Keratinocyte (primary cell): Measurements from ENCODE around the gene ISG20L2. TPM values are rescaled to one million over a fixed set of nuclear protein-coding genes. Genes with fewer than 3 reads are reported as not detected.

Experiments
- DNase-seq: peaks from one replicate; pipeline ENCODE4 v3.0.0-alpha.2; 2011; ENCODE audit warnings: low read depth, missing footprints, low spot score
- FAIRE-seq: peaks from 2 replicates; lab custom pipeline; 2011; peaks lifted over from hg19 to GRCh38; lab: Jason Lieb, UNC
- H2AFZ ChIP-seq: 2 replicates; pipeline ENCODE4 v1.6.0; 2012; ENCODE audit warnings: low read length, control low read depth, inconsistent platforms; ENCODE audit not compliant: control insufficient read depth
- H3K27ac ChIP-seq: 2 replicates; pipeline ENCODE4 v1.5.1; 2011; ENCODE audit warnings: low read length; ENCODE audit not compliant: control insufficient read depth, insufficient read depth
- H3K27me3 ChIP-seq: 3 replicates; pipeline ENCODE4 v1.6.0; 2011; ENCODE audit warnings: low read length; ENCODE audit not compliant: control insufficient read depth, insufficient read depth; ENCODE audit errors: extremely low read depth
- H3K36me3 ChIP-seq, 2 experiments: 2 replicates in 1 of 2; 3 replicates in 1 of 2; pipeline ENCODE4 v1.5.1; 2011; ENCODE audit warnings: low read length in 2 of 2, mild to moderate bottlenecking in 1 of 2; ENCODE audit not compliant: control insufficient read depth in 2 of 2, insufficient read depth in 2 of 2; ENCODE audit errors: extremely low read depth in 1 of 2
- H3K4me1 ChIP-seq: 3 replicates; pipeline ENCODE4 v1.5.1; 2011; ENCODE audit warnings: low read length; ENCODE audit not compliant: control insufficient read depth, insufficient read depth; ENCODE audit errors: extremely low read depth
- H3K4me2 ChIP-seq: 3 replicates; pipeline ENCODE4 v1.6.0; 2011; ENCODE audit warnings: low read depth, low read length; ENCODE audit not compliant: control insufficient read depth, insufficient read depth; ENCODE audit errors: extremely low read depth
- H3K4me3 ChIP-seq, 3 experiments: fragments of 200-600 bp in 1 of 3; sonication (generic) in 1 of 3; 2 replicates in 2 of 3; 3 replicates in 1 of 3; pipeline ENCODE4 v1.5.1; 2011 to 2016; ENCODE audit warnings: low read length in 3 of 3, mild to moderate bottlenecking in 3 of 3, control low read depth in 2 of 3, inconsistent platforms in 1 of 3, low read depth in 1 of 3, mixed read lengths in 1 of 3, mixed run types in 1 of 3, moderate library complexity in 1 of 3; ENCODE audit not compliant: control insufficient read depth in 2 of 3, insufficient read depth in 2 of 3; ENCODE audit errors: extremely low read depth in 1 of 3
- H3K79me2 ChIP-seq: 2 replicates; pipeline ENCODE4 v1.6.0; 2012; ENCODE audit warnings: low read length; ENCODE audit not compliant: control insufficient read depth, insufficient read depth
- H3K9ac ChIP-seq: 3 replicates; pipeline ENCODE4 v1.6.0; 2011; ENCODE audit warnings: low read length; ENCODE audit not compliant: control insufficient read depth, insufficient read depth; ENCODE audit errors: extremely low read depth
- H3K9me1 ChIP-seq: 3 replicates; pipeline ENCODE4 v1.6.0; 2011; ENCODE audit warnings: low read length; ENCODE audit not compliant: control insufficient read depth, insufficient read depth; ENCODE audit errors: extremely low read depth
- H3K9me3 ChIP-seq: 2 replicates; pipeline ENCODE4 v1.5.1; 2012; ENCODE audit warnings: low read depth, low read length; ENCODE audit not compliant: control insufficient read depth
- H4K20me1 ChIP-seq: 3 replicates; pipeline ENCODE4 v1.6.0; 2011; ENCODE audit warnings: low read length; ENCODE audit not compliant: control insufficient read depth, insufficient read depth; ENCODE audit errors: extremely low read depth
- EZH2 ChIP-seq: IDR thresholded peaks from one replicate; pipeline ENCODE4 v1.6.1; 2012; ENCODE audit warnings: inconsistent platforms, mild to moderate bottlenecking, low read length, moderate library complexity
- dilution Hi-C: fragments of 300-500 bp; cut with MboI; formaldehyde crosslinking; loops from one replicate; pipeline ENCODE4 v1.7.0; 2020; ENCODE audit warnings: low sequenced_read_pairs; ENCODE audit not compliant: extremely low pct_ligation_motif_present
- polyA plus RNA-seq, 5 experiments: library from polyadenylated mRNA; depleted of rRNA in 3 of 5; stranded (reverse) in 3 of 5; stranded (forward) in 1 of 5; unstranded in 1 of 5; fragments of >200 nt; gene quantifications; 1 replicate in 1 of 5; 2 replicates in 3 of 5; 3 replicates in 1 of 5; pipeline versions ENCODE4 v1.2.1 to v1.2.3, GENCODE V29; 2011 to 2012; ENCODE audit warnings: missing spikeins in 2 of 5, low read depth in 1 of 5, low replicate concordance in 1 of 5
- TF ChIP-seq, protein P1 (sequence below), 3 experiments: IDR thresholded peaks in 1 of 3; conservative IDR thresholded peaks in 1 of 3; optimal IDR thresholded peaks in 1 of 3; 2 replicates in 2 of 3; 3 replicates in 1 of 3; pipeline versions ENCODE3 to v1.5.1; 2011; ENCODE audit warnings: low read length in 3 of 3, mild to moderate bottlenecking in 3 of 3, moderate library complexity in 2 of 3, control low read depth in 1 of 3, inconsistent platforms in 1 of 3; ENCODE audit not compliant: insufficient read depth in 2 of 3; ENCODE audit errors: extremely low read depth in 1 of 3

Gene ISG20L2
- polyA plus RNA-seq, 1 donor (not counting 4 experiments of a cell fraction or from before 2014, with no cell fraction given): 48.6 TPM

- Histone ChIP-seq H3K9me3 (no peaks in the 10 kb centered on the region), H3K27me3 (peaks cover 4% of the 10 kb centered on the region), H3K4me3 (no peak overlapping the region), H3K9me1 (no peaks in the 10 kb centered on the region), H3K4me2 (no peak overlapping the region), H3K4me1 (peaks cover 10% of the 10 kb centered on the region), H3K79me2 (no peaks in the 10 kb centered on the region), H4K20me1 (no peaks in the 10 kb centered on the region), H2AFZ (no peak overlapping the region), H3K27ac (no peak overlapping the region), H3K9ac (no peak overlapping the region), H3K36me3 (no peaks in the 10 kb centered on the region)
- dilution Hi-C loops: no loop called here
- no peak for DNase-seq
- TF ChIP-seq EZH2: no peak
- TF ChIP-seq, protein P1, sequence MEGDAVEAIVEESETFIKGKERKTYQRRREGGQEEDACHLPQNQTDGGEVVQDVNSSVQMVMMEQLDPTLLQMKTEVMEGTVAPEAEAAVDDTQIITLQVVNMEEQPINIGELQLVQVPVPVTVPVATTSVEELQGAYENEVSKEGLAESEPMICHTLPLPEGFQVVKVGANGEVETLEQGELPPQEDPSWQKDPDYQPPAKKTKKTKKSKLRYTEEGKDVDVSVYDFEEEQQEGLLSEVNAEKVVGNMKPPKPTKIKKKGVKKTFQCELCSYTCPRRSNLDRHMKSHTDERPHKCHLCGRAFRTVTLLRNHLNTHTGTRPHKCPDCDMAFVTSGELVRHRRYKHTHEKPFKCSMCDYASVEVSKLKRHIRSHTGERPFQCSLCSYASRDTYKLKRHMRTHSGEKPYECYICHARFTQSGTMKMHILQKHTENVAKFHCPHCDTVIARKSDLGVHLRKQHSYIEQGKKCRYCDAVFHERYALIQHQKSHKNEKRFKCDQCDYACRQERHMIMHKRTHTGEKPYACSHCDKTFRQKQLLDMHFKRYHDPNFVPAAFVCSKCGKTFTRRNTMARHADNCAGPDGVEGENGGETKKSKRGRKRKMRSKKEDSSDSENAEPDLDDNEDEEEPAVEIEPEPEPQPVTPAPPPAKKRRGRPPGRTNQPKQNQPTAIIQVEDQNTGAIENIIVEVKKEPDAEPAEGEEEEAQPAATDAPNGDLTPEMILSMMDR (optimal IDR thresholded peaks at IDR 0.05 in 1 of 3, IDR thresholded peaks at IDR 0.05 in 1 of 3, conservative IDR thresholded peaks at IDR 0.05 in 1 of 3; ENCODE audit: extremely low read depth in 1 of 3, insufficient read depth in 2 of 3, low read length in 3 of 3): no peak
- FAIRE-seq: no peak
These were observed 27.6 kb downstream of the ISG20L2 start for GRCh38 chr1:156700736-156701531.

DNA sequence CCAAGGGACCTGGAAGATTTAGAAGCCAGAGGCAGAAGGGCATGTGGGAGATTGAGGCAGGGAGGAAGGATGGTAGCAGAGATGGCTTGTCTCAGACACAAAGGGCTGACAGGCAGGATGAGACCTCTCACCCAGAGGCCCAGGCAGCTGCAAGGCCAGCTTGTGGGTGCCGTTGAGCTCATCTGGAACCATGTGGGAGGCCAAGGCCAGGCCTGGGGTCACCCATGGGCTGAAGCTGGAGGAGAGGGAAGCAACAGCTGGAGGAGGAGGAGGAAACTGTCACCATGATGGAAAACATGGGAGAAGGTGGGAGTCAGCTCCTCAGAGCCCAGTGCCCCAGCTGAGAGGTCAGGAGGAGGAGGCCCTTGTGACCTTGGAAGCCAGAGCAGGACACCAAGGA is 29.6 kb downstream of the ISG20L2 start:
- no peak for FAIRE-seq

More for the DNA sequence above, 29.6 kb downstream of the ISG20L2 start:
- dilution Hi-C loops: no loop called here
- H2AFZ ChIP-seq: no peak overlapping the region
- no peaks in the 10 kb centered on the region for H3K36me3 ChIP-seq
- peaks cover 4% of the 10 kb centered on the region for H3K4me1 ChIP-seq
- no peaks in the 10 kb centered on the region for H3K9me1 ChIP-seq
- no peaks in the 10 kb centered on the region for H4K20me1 ChIP-seq
- no peak overlapping the region for H3K4me3 ChIP-seq
- TF ChIP-seq EZH2: no peak
- TF ChIP-seq, protein P1 (optimal IDR thresholded peaks at IDR 0.05 in 1 of 3, IDR thresholded peaks at IDR 0.05 in 1 of 3, conservative IDR thresholded peaks at IDR 0.05 in 1 of 3; ENCODE audit: extremely low read depth in 1 of 3, insufficient read depth in 2 of 3, low read length in 3 of 3): no peak
- no peaks in the 10 kb centered on the region for H3K9me3 ChIP-seq
- DNase-seq: no peak
- no peak overlapping the region for H3K4me2 ChIP-seq
- H3K79me2 ChIP-seq: no peaks in the 10 kb centered on the region
- no peak overlapping the region for H3K27ac ChIP-seq
- H3K9ac ChIP-seq: no peak overlapping the region
- no peaks in the 10 kb centered on the region for H3K27me3 ChIP-seq
